GM10266 (cell line): ENCODE results near the gene EGFL8.
A peak's percentile ranks its signal among the peaks of the same experiment; 100 is the strongest.

Source experiments
- DNase-seq: peaks from one replicate; pipeline ENCODE4 v3.0.0; 2012; ENCODE audit errors: extremely low spot score
- CTCF ChIP-seq: IDR thresholded peaks from 2 replicates; pipeline ENCODE4 v1.5.1; 2012; ENCODE audit warnings: mild to moderate bottlenecking, low read depth; ENCODE audit not compliant: control insufficient read depth, insufficient read depth; ENCODE audit errors: missing control alignments

The EGFL8 gene

GRCh38 chr6:32171234-32171633 lies 6.8 kb downstream of the EGFL8 start:
- no peak for TF ChIP-seq CTCF
- no peak for DNase-seq

GRCh38 chr6:32173051-32173727 lies 8.8 kb downstream of the EGFL8 start:
- no peak for DNase-seq
- TF ChIP-seq CTCF: no peak

- no peak for TF ChIP-seq CTCF
- no peak for DNase-seq
These were observed 10.0 kb downstream of the EGFL8 start for GRCh38 chr6:32174416-32174815.

GRCh38 chr6:32175322-32175710 lies 10.9 kb downstream of the EGFL8 start:
- no peak for DNase-seq
- no peak for TF ChIP-seq CTCF

GRCh38 chr6:32175711-32176475 lies 11.5 kb downstream of the EGFL8 start, which contains the start of gene AGPAT1:
TSS of gene AGPAT1 (minus strand) at chr6:32176084. CDS start at chr6:32171496, 4,588 bp downstream.
- TF ChIP-seq CTCF: no peak
- peak; percentile 98 for DNase-seq

GRCh38 chr6:32176476-32177182 lies 12.2 kb downstream of the EGFL8 start:
- no peak for DNase-seq
- no peak for TF ChIP-seq CTCF
